Measurements from ENCODE around the gene TMEM135.
A peak's percentile ranks its signal among the peaks of the same experiment; 100 is the strongest.
"Not testable (repeated sequence)": the region's sequence is repeated elsewhere in the genome, so short reads cannot be mapped to it uniquely, and the experiment has no call there.

Gene TMEM135

DNA sequence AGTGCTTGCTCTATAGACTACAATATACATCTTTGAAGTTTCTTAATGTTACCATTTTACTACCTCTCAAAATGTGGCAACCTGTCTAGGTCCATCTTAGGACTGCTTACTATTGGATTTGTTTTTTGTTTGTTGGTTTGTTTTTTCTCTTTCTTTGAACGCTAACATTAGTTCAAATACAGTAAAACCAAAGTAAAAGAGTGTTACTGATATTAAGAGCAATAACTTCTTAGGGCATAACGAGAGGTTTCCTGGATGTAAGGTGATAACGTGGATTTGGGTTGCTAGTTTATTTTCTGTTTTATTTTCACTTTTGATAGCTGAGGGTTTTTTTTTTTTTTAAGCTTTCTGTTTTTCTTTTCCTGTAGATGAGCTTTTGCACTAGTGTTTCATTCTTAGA is 43.6 kb downstream of the TMEM135 start:
- DNase-seq, result peak; percentile 17

DNA sequence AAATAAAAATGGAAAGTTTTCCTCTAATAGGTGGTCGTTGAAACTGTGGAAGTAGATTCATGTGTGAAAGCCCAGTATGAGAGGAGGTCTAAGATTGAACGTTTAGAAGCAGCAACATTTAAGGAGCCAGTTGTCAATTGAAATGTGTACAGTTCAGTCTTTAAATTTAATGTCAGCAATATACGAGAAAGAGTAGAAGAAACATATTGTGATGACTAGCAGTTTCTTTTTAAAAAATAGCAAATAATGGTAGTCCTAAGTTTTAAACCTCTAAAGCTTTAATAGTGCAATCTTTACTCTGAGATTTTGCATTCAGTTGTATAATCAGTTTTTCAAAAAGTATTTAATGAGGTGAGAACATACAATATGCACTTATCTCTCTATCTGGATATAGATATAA is 44.9 kb downstream of the TMEM135 start:
- no peak for DNase-seq

- no peak for DNase-seq
Observed at GRCh38 chr11:87083029-87083428, 45.3 kb downstream of the TMEM135 start.

DNA sequence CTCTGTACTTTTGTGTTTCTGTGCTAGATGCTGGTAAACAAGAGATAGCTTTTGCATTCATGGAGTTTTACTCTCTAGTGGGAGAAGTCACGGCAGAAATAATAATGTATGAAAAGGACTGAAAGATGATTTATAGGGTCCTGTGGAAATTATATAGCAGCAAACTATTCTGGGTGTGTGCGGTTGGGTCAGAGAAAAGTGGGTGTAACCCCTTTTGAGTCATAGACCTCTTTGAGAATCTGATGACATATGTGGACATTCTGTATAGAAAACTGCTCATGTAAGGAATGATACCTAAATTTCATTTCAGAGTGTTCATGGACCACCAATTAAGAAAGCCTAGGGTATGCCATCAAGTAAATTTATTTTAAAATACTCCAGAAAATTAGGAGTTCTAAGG is 54.4 kb downstream of the TMEM135 start:
- no peak for DNase-seq

GRCh38 chr11:87092567-87092966 is 54.8 kb downstream of the TMEM135 start:
- no peak for DNase-seq

DNA sequence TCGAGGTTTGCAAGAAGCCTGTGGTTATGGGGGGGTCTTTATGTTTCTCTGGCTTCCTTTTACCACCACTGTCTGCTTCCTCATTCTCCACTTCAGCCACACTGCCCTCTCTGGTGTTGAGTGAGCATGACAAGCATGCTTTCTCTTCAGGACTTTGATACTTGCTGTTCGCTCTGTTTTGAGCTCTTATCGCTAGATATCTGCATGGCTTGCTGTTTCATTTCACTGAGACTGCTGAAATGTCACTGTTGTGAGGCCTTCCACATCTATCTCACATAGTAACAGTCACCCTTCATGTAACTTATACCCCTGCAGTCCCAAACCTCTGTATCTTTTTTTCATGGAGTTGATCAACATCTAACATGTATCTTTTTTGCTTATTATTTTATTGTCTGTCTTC is 59.8 kb downstream of the TMEM135 start:
- DNase-seq, result no peak

GRCh38 chr11:87101956-87102580 is 64.3 kb downstream of the TMEM135 start:
- DNase-seq, result no peak

GRCh38 chr11:87105826-87106225 is 68.1 kb downstream of the TMEM135 start:
- DNase-seq, result not testable (repeated sequence)

DNA sequence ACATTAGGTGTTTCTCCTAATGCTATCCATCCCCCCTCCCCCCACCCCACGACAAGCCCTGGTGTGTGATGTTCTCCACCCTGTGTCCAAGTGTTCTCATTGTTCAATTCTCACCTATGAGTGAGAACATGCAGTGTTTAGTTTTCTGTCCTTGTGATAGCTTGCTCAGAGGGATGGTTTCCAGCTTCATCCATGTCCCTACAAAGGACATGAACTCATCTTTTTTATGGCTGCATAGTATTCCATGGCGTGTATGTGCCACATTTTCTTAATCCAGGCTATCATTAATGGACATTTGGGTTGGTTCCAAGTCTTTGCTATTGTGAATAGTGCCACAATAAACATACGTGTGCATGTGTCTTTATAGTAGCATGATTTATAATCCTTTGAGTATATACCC is 69.6 kb downstream of the TMEM135 start:
- DNase-seq, result not testable (repeated sequence)

- DNase-seq, result no peak
Observed at GRCh38 chr11:87110443-87111131, 72.9 kb downstream of the TMEM135 start.

DNA sequence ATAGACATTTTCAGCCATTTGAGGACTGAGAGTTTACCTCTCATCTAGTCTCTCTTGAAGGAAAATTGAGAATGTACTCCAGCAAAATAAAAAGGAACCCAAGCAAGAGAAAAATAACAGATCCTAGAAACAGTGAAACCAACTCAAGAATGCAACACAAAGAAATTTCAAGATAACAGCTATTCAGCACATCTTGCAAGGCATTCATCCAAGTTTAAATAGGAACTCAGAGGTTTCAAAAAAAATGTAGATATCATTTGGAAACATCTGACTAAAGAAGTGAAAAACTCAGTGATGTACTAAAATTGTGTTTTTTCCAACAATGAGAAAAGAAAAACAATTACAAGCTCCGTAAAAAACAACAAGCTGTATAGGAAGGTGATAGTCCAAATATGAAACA is 76.4 kb downstream of the TMEM135 start:
- DNase-seq, result no peak

GRCh38 chr11:87116185-87116584 is 78.5 kb downstream of the TMEM135 start:
- DNase-seq, result no peak

GRCh38 chr11:87120937-87121336 is 83.2 kb downstream of the TMEM135 start:
- no peak for DNase-seq

GRCh38 chr11:87122852-87123251 is 85.1 kb downstream of the TMEM135 start:
- no peak for DNase-seq

GRCh38 chr11:87125257-87125656 is 87.5 kb downstream of the TMEM135 start:
- no peak for DNase-seq

GRCh38 chr11:87127101-87127500 is 89.4 kb downstream of the TMEM135 start:
- no peak for DNase-seq

GRCh38 chr11:87128372-87128771 is 90.6 kb downstream of the TMEM135 start:
- DNase-seq, result no peak

DNA sequence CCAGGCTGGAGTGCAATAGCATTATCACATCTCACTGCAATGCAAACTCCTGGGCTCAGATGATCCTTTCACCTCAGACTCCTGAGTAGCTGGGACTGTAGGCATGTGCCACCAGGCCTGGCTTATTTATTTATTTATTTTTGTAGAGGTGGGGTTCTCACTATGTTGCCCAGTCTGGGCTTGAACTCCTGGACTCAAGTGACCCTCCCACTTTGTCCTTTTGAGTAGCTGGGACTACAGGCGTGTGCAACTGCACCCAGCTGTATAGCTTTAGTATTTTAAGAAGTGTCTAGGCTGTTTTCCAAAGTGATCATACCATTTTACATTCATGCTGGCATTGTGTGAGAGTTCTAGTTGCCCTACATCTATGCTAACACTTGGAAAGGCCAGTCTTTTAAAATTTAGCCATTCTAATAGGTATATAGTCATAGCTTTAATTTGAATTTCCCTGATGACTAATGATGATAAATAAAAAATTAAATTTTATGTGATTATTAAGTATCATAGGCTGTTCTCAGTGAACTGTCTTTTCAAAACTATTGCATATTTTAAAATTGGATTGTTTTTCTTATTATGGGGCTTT is 96.9 kb downstream of the TMEM135 start:
- DNase-seq, result no peak

DNA sequence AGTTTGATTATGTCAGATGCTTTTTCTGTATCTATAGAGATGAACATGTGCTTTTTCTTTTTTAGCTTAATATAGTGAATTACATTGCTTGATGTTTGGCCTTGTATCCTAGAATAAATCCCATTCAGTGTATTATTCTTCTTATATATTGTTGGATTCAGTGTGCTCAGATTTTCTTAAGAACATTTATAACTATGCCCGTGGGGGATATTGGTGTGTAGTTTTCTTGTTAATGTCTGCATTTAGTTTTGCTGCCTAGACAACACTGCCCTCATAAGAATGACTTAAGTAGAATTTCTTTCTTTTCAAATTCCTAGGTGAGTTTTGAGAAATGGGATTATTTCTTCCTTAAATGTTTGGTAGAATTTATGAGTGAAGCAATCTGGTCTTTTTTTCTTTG is 98.5 kb downstream of the TMEM135 start:
- DNase-seq, result no peak

DNA sequence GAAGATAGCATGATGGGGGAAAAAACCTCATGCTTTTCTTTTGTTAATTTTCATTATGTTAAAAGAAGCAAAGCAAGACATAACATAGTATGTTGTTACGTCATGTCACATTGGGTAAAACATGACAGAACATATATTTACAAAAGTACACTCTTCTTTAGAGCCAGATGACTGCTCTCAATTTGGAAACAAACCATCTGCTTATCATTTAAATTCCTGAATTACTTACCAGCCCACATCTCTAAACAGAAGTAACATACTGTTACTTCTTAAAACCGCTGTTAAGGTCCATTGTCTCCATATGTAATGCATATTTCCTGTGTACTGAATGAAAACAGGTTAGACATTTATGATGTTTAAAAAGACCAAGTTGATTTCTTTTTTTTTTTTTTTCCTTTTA is 100.0 kb downstream of the TMEM135 start:
- DNase-seq, result no peak

DNA sequence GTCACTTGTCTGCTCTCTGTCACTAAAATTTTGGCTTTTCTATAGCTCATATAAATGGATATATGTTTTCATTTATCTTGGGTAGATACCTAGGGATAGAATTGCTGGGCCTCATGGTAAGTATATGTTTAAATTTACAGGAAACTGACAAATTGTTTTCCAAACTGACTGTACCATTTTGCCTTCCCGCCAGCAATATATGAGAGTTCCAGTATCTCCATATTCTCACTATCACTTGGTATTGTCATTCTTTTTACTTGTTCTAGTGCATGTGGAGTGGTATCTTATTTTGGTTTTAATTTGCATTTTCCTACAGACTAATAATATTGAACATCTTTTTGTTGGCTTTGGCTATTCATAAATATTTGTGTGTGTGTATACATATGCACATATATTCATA is 101.7 kb downstream of the TMEM135 start:
- no peak for DNase-seq

DNA sequence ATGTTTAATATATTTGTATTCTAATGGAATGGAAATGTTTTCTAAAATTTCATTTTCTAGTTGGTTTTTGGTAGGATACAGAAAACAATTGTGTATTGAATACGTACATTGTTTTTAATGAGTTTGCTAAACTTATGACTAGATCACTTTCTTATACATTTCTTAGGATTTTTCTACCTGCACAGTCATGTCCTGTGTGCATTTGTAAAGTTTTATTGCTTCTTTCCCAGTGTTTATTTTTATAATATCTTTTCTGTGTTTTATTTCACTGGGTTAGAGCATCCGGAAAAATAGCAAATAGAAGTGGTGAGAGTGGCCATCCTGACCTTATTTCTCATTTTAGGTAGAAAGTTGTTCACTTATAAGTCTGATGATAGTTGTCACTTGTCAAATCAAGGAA is 103.6 kb downstream of the TMEM135 start:
- DNase-seq, result no peak

GRCh38 chr11:87141980-87142514 is 104.3 kb downstream of the TMEM135 start:
- no peak for DNase-seq

- DNase-seq, result no peak
Observed at GRCh38 chr11:87142594-87142993, 104.9 kb downstream of the TMEM135 start.

All from central memory CD4-positive, alpha-beta T cell (primary cell).